Activated naive CD4-positive, alpha-beta T cell treated with anti-CD3 and anti-CD28 coated beads, Interleukin-2, amount 50 U/mL, for 24 hours (primary cell): ENCODE measurements around the gene FBLN5.
"Not testable (repeated sequence)": the region's sequence is repeated elsewhere in the genome, so short reads cannot be mapped to it uniquely, and the experiment has no call there.

Experiments
- H3K27ac Mint-ChIP-seq: one replicate; pipeline ENCODE4 v1.8.0; 2021; ENCODE audit warnings: mild to moderate bottlenecking, mixed read lengths
- H3K27me3 Mint-ChIP-seq: one replicate; pipeline ENCODE4 v1.8.0; 2021; ENCODE audit warnings: mixed read lengths
- H3K36me3 Mint-ChIP-seq: one replicate; pipeline ENCODE4 v1.8.0; 2021; ENCODE audit warnings: mixed read lengths
- H3K4me1 Mint-ChIP-seq: one replicate; pipeline ENCODE4 v1.8.0; 2021; ENCODE audit warnings: mixed read lengths
- H3K4me3 Mint-ChIP-seq: one replicate; pipeline ENCODE4 v1.8.0; 2021; ENCODE audit warnings: mild to moderate bottlenecking, mixed read lengths
- H3K9me3 Mint-ChIP-seq: one replicate; pipeline ENCODE4 v1.8.0; 2021; ENCODE audit warnings: mixed read lengths

FBLN5 gene

GRCh38 chr14:91902336-91902735 is 45.2 kb downstream of the FBLN5 start:
- Mint-ChIP-seq H3K27ac (no peak overlapping the region), H3K4me3 (no peak overlapping the region), H3K9me3 (no peaks in the 10 kb centered on the region), H3K27me3 (no peaks in the 10 kb centered on the region), H3K4me1 (peaks cover 3% of the 10 kb centered on the region), H3K36me3 (no peaks in the 10 kb centered on the region)

GRCh38 chr14:91901449-91902226 is 45.9 kb downstream of the FBLN5 start:
- Mint-ChIP-seq H3K27ac (no peak overlapping the region), H3K36me3 (no peaks in the 10 kb centered on the region), H3K9me3 (no peaks in the 10 kb centered on the region), H3K4me1 (peaks cover 3% of the 10 kb centered on the region), H3K27me3 (no peaks in the 10 kb centered on the region), H3K4me3 (no peak overlapping the region)

GRCh38 chr14:91899806-91900205 is 47.7 kb downstream of the FBLN5 start:
- Mint-ChIP-seq H3K4me3 (no peak overlapping the region), H3K27ac (no peak overlapping the region), H3K9me3 (no peaks in the 10 kb centered on the region), H3K4me1 (peaks cover 9% of the 10 kb centered on the region), H3K36me3 (no peaks in the 10 kb centered on the region), H3K27me3 (no peaks in the 10 kb centered on the region)

GRCh38 chr14:91899213-91899612 is 48.3 kb downstream of the FBLN5 start:
- peaks cover 9% of the 10 kb centered on the region for H3K4me1 Mint-ChIP-seq
- no peaks in the 10 kb centered on the region for H3K27me3 Mint-ChIP-seq
- no peak overlapping the region for H3K4me3 Mint-ChIP-seq
- H3K36me3 Mint-ChIP-seq, result no peaks in the 10 kb centered on the region
- H3K27ac Mint-ChIP-seq, result no peak overlapping the region
- H3K9me3 Mint-ChIP-seq, result no peaks in the 10 kb centered on the region

GRCh38 chr14:91898372-91898771 is 49.1 kb downstream of the FBLN5 start:
- H3K27me3 Mint-ChIP-seq, result no peaks in the 10 kb centered on the region
- H3K9me3 Mint-ChIP-seq, result no peaks in the 10 kb centered on the region
- H3K27ac Mint-ChIP-seq, result no peak overlapping the region

GRCh38 chr14:91897716-91898115 is 49.8 kb downstream of the FBLN5 start:
- not testable (repeated sequence) for H3K27ac Mint-ChIP-seq, H3K36me3 Mint-ChIP-seq, H3K27me3 Mint-ChIP-seq, H3K9me3 Mint-ChIP-seq, H3K4me3 Mint-ChIP-seq
- peaks cover 22% of the 10 kb centered on the region for H3K4me1 Mint-ChIP-seq

More at GRCh38 chr14:91898372-91898771, 49.1 kb downstream of the FBLN5 start:
- Mint-ChIP-seq H3K4me1 (peaks cover 15% of the 10 kb centered on the region), H3K4me3 (no peak overlapping the region), H3K36me3 (no peaks in the 10 kb centered on the region)

- Mint-ChIP-seq H3K36me3 (no peaks in the 10 kb centered on the region), H3K27ac (peak overlapping the region; percentile 6), H3K9me3 (no peaks in the 10 kb centered on the region), H3K4me1 (peaks cover 27% of the 10 kb centered on the region), H3K27me3 (no peaks in the 10 kb centered on the region), H3K4me3 (no peak overlapping the region)
These were observed 50.3 kb downstream of the FBLN5 start for GRCh38 chr14:91897106-91897701.

GRCh38 chr14:91896419-91896818 is 51.1 kb downstream of the FBLN5 start:
- Mint-ChIP-seq H3K27ac (peak overlapping the region; percentile 6), H3K9me3 (no peaks in the 10 kb centered on the region), H3K4me1 (peaks cover 35% of the 10 kb centered on the region), H3K27me3 (no peaks in the 10 kb centered on the region), H3K4me3 (no peak overlapping the region), H3K36me3 (no peaks in the 10 kb centered on the region)

DNA sequence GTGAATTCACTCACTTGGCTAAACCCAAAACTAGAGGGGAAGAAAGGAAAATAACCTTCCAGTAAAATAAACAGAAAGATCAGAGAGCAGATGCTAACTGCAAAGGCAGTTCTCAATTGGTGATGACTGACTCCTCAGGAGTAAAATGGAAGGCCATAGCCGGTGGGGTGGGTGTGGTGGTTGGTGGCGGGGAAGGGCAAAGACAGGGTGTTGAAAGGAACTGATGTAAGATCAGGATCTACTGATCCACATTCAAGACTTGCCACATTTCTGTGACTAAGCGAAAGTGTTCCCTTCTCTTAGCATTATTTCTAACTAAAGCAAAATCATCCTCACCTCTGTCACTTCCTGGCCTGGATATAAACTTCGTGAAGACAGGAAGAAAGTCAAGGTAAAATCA is 53.8 kb downstream of the FBLN5 start:
- H3K9me3 Mint-ChIP-seq, result no peaks in the 10 kb centered on the region
- H3K27me3 Mint-ChIP-seq, result no peaks in the 10 kb centered on the region
- no peaks in the 10 kb centered on the region for H3K36me3 Mint-ChIP-seq
- peaks cover 56% of the 10 kb centered on the region for H3K4me1 Mint-ChIP-seq
- H3K4me3 Mint-ChIP-seq, result peak overlapping the region; percentile 46
- H3K27ac Mint-ChIP-seq, result peak overlapping the region; percentile 92

- no peaks in the 10 kb centered on the region for H3K36me3 Mint-ChIP-seq
- H3K4me1 Mint-ChIP-seq, result peaks cover 60% of the 10 kb centered on the region
- H3K27me3 Mint-ChIP-seq, result no peaks in the 10 kb centered on the region
- H3K9me3 Mint-ChIP-seq, result no peaks in the 10 kb centered on the region
- H3K4me3 Mint-ChIP-seq, result no peak overlapping the region
- peak overlapping the region; percentile 92 for H3K27ac Mint-ChIP-seq
These were observed 54.5 kb downstream of the FBLN5 start for GRCh38 chr14:91893007-91893406.

- Mint-ChIP-seq H3K36me3 (no peaks in the 10 kb centered on the region), H3K4me1 (peaks cover 60% of the 10 kb centered on the region), H3K27ac (peak overlapping the region; percentile 80), H3K27me3 (no peaks in the 10 kb centered on the region), H3K9me3 (no peaks in the 10 kb centered on the region), H3K4me3 (peak overlapping the region; percentile 27)
These were observed 55.7 kb downstream of the FBLN5 start for GRCh38 chr14:91891721-91892220.

GRCh38 chr14:91891101-91891500 is 56.4 kb downstream of the FBLN5 start:
- H3K4me3 Mint-ChIP-seq, result no peak overlapping the region
- H3K27ac Mint-ChIP-seq, result no peak overlapping the region
- H3K4me1 Mint-ChIP-seq, result peaks cover 56% of the 10 kb centered on the region
- no peaks in the 10 kb centered on the region for H3K27me3 Mint-ChIP-seq
- H3K36me3 Mint-ChIP-seq, result no peaks in the 10 kb centered on the region
- no peaks in the 10 kb centered on the region for H3K9me3 Mint-ChIP-seq

DNA sequence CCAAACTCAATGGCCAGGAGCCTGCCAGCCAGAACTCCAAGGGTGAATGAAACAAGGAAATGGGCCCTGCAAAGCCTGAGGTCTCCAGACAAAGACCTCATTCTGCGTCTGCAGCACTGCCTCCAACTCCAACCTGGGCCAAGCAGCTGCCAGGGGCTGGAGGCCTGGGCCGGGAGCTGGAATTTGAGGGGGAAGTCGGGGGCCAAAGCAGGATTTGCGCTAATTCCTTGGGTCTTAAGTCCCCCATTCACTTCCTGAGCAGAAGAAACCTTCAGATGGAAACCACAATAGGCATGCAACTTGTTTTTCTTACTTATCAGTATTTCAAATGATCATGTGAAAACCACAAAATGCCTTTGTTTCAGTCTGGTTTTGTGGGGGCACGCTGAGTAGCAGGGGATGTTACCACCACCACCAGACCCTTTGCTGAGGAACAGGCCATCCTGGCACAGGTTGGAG is 57.2 kb downstream of the FBLN5 start:
- no peaks in the 10 kb centered on the region for H3K27me3 Mint-ChIP-seq
- no peaks in the 10 kb centered on the region for H3K9me3 Mint-ChIP-seq
- peak overlapping the region; percentile 11 for H3K4me3 Mint-ChIP-seq
- peaks cover 53% of the 10 kb centered on the region for H3K4me1 Mint-ChIP-seq
- H3K36me3 Mint-ChIP-seq, result no peaks in the 10 kb centered on the region
- H3K27ac Mint-ChIP-seq, result peak overlapping the region; percentile 70

DNA sequence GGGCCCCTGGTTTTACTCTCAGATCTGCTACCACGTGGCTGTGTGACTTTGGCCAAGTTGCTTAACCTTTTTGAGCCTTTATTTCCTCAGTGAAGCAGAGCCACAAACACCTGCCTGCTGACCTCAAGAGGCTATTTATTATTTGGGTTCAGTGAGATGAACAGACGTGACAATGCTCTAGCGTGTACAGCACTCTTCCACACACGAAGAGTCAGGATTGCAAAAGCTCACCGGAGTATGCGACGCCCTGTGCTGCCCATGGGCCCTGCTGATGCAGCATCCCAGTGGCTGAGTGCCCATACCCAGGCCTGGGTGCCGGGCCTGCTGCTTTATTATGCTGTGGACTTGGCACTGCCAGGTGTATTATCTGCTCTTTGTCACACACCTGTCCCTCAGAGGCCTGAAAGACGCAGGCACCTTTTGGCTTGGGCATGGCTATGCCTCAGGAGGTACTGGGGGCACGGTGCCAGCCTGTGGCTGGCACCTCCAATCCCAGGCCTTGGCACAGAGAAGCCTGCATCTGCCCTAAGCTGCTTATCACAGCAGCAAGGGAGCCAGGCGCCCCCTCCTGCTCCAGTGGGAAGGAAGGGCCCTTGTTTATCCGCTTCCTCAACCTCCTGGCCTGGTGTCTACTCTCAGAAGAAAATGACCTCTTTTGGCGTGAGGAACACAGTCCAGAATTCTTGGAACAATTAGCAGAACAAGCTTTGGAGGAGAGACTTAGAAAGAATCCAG is 57.9 kb downstream of the FBLN5 start:
- no peaks in the 10 kb centered on the region for H3K36me3 Mint-ChIP-seq
- no peaks in the 10 kb centered on the region for H3K27me3 Mint-ChIP-seq
- H3K9me3 Mint-ChIP-seq, result no peaks in the 10 kb centered on the region
- H3K4me3 Mint-ChIP-seq, result no peak overlapping the region
- H3K27ac Mint-ChIP-seq, result peak overlapping the region; percentile 70
- peaks cover 53% of the 10 kb centered on the region for H3K4me1 Mint-ChIP-seq

DNA sequence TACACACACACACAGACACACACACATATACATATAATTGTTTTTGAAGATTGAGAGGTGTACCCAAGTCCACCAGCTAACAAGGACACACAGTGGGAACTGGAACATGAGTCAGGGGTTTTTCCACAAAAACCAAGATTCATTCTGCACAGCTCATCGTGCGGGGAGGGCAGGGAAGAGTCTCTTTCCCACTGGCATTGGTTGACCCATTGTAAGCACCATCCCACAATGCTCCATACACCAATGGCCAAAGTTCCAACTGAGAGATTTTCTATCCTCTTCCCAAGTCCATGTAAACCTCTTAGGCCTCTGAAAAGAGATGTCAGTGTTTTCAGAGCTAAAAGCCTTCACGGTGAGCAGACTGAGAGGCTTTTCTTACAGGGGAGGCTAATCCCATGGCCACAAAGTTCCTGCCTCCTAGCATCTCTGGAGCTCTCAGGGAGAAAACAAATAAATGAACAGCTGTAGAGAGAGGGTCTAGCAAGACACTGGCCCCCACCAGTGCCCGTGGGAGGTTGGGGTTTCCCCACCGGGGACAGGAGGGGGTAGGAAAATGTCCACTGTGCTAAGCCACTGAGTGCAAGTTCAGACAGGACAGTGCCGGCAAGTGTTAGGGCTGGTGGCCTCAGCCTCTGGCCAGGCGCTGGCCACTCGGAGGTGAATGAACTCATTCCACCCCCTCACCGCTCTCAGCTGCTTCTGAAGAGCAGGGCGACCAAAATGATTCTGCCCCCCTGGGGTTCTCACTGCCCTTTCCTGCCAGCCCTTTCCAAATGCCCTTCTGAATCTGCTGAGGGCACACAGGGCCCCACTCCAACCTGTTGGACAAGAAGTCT is 58.6 kb downstream of the FBLN5 start:
- H3K9me3 Mint-ChIP-seq, result no peaks in the 10 kb centered on the region
- peaks cover 57% of the 10 kb centered on the region for H3K4me1 Mint-ChIP-seq
- no peak overlapping the region for H3K4me3 Mint-ChIP-seq
- H3K27me3 Mint-ChIP-seq, result no peaks in the 10 kb centered on the region
- H3K27ac Mint-ChIP-seq, result no peak overlapping the region
- no peaks in the 10 kb centered on the region for H3K36me3 Mint-ChIP-seq
